HL-60 (cell line): ENCODE measurements around the gene VPS13D.

Experiments used
- DNase-seq, 2 experiments: peaks; one replicate each; pipeline ENCODE4 v3.0.0-alpha.2; 2010 to 2020; ENCODE audit warnings: low read depth in 1 of 2, low spot score in 1 of 2
- H3K27ac ChIP-seq: fragments of 250-450 bp; sonication (Bioruptor Pico); replicated peaks from 2 replicates; pipeline ENCODE4 v1.5.1; 2020; ENCODE audit warnings: mild to moderate bottlenecking, moderate library complexity
- H3K27me3 ChIP-seq: fragments of 250-450 bp; sonication (Bioruptor Pico); 2 replicates; pipeline ENCODE4 v1.5.1; 2021; ENCODE audit warnings: mild to moderate bottlenecking, moderate library complexity; ENCODE audit not compliant: insufficient read depth, poor library complexity, severe bottlenecking
- H3K4me3 ChIP-seq: replicated peaks from 2 replicates; pipeline ENCODE4 v1.5.1; 2011; ENCODE audit warnings: mild to moderate bottlenecking, control low read depth, low read length; ENCODE audit not compliant: insufficient read depth
- GABPA ChIP-seq: IDR thresholded peaks from 2 replicates; pipeline ENCODE4 v1.6.1; 2012; ENCODE audit warnings: low read depth
- POLR2AphosphoS5 ChIP-seq: IDR thresholded peaks from 2 replicates; pipeline ENCODE4 v1.6.1; 2012; ENCODE audit warnings: low read depth
- SPI1 ChIP-seq: IDR thresholded peaks from 2 replicates; pipeline ENCODE4 v1.6.1; 2012; ENCODE audit warnings: low read depth, mild to moderate bottlenecking, borderline replicate concordance
- TF ChIP-seq, protein P1 (sequence below): IDR thresholded peaks from one replicate; pipeline ENCODE4 v1.5.1; 2011; ENCODE audit warnings: low read length, control low read depth, inconsistent platforms; ENCODE audit not compliant: insufficient read depth
- TF ChIP-seq, protein P2 (sequence below): IDR thresholded peaks from 2 replicates; pipeline ENCODE4 v1.6.1; 2012; ENCODE audit warnings: low read depth; ENCODE audit not compliant: insufficient replicate concordance

VPS13D gene

DNA sequence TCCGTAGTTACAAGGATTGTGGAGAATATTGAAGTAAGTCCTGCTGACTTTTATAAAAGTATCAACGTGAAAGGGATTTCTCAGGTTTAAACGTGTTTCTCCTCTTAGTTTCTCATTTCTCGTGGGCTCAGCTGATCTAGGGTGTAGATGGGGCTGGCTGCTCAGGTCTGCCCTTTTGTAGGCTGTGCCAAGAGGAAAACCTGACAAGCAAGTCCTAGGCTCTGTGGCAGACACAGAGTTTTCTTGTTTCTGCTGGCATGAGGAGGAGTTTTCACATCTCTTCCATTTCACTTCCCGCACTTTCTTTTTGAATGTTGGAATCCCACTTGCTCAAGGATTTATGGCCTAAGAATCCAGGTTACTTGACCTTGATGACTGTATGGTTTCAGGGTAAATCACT lies 14.8 kb downstream of the VPS13D start:
- H3K27ac ChIP-seq, result no peak overlapping the region
- TF ChIP-seq, protein P1, sequence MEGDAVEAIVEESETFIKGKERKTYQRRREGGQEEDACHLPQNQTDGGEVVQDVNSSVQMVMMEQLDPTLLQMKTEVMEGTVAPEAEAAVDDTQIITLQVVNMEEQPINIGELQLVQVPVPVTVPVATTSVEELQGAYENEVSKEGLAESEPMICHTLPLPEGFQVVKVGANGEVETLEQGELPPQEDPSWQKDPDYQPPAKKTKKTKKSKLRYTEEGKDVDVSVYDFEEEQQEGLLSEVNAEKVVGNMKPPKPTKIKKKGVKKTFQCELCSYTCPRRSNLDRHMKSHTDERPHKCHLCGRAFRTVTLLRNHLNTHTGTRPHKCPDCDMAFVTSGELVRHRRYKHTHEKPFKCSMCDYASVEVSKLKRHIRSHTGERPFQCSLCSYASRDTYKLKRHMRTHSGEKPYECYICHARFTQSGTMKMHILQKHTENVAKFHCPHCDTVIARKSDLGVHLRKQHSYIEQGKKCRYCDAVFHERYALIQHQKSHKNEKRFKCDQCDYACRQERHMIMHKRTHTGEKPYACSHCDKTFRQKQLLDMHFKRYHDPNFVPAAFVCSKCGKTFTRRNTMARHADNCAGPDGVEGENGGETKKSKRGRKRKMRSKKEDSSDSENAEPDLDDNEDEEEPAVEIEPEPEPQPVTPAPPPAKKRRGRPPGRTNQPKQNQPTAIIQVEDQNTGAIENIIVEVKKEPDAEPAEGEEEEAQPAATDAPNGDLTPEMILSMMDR, result no peak
- TF ChIP-seq SPI1 (no peak), GABPA (no peak), POLR2AphosphoS5 (no peak)
- TF ChIP-seq, protein P2, sequence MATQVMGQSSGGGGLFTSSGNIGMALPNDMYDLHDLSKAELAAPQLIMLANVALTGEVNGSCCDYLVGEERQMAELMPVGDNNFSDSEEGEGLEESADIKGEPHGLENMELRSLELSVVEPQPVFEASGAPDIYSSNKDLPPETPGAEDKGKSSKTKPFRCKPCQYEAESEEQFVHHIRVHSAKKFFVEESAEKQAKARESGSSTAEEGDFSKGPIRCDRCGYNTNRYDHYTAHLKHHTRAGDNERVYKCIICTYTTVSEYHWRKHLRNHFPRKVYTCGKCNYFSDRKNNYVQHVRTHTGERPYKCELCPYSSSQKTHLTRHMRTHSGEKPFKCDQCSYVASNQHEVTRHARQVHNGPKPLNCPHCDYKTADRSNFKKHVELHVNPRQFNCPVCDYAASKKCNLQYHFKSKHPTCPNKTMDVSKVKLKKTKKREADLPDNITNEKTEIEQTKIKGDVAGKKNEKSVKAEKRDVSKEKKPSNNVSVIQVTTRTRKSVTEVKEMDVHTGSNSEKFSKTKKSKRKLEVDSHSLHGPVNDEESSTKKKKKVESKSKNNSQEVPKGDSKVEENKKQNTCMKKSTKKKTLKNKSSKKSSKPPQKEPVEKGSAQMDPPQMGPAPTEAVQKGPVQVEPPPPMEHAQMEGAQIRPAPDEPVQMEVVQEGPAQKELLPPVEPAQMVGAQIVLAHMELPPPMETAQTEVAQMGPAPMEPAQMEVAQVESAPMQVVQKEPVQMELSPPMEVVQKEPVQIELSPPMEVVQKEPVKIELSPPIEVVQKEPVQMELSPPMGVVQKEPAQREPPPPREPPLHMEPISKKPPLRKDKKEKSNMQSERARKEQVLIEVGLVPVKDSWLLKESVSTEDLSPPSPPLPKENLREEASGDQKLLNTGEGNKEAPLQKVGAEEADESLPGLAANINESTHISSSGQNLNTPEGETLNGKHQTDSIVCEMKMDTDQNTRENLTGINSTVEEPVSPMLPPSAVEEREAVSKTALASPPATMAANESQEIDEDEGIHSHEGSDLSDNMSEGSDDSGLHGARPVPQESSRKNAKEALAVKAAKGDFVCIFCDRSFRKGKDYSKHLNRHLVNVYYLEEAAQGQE, result no peak
- no peak for DNase-seq
- no peaks in the 10 kb centered on the region for H3K27me3 ChIP-seq
- no peak overlapping the region for H3K4me3 ChIP-seq

DNA sequence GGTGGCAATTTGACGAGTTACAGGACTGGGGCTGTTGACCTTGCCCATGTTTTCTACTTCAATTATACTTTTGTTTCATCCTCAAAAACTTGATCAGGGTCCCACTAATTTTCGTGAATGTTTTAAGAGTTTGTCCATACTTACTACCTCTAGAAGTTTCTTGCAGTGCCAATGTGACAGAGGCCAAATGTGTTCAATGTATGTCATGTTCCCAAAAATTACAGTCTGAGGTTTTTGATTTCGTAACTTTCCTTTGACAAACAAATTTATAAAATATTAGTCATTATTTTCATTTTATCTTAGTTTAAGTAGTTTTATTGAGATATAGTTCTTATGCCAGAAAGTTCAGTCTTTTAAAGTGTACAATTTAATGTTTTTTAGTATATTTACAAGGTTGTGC lies 15.3 kb downstream of the VPS13D start:
- H3K27me3 ChIP-seq, result no peaks in the 10 kb centered on the region
- H3K4me3 ChIP-seq, result no peak overlapping the region
- H3K27ac ChIP-seq, result no peak overlapping the region
- no peak for DNase-seq
- TF ChIP-seq POLR2AphosphoS5 (no peak), GABPA (no peak), SPI1 (no peak)
- TF ChIP-seq, protein P2, result no peak
- TF ChIP-seq, protein P1, result no peak

GRCh38 chr1:12245733-12246132 lies 15.9 kb downstream of the VPS13D start:
- no peak for DNase-seq
- Histone ChIP-seq H3K27me3 (no peaks in the 10 kb centered on the region), H3K4me3 (no peak overlapping the region), H3K27ac (no peak overlapping the region)
- TF ChIP-seq, protein P2, result no peak
- TF ChIP-seq, protein P1, result no peak
- no peak for TF ChIP-seq GABPA
- no peak for TF ChIP-seq SPI1
- no peak for TF ChIP-seq POLR2AphosphoS5
